HG02610 (cell line): ENCODE data around the gene NID1.
"Not testable (repeated sequence)": the region's sequence is repeated elsewhere in the genome, so short reads cannot be mapped to it uniquely, and the experiment has no call there.

ENCODE experiments used
- ATAC-seq: cut with Tn5 transposase; IDR thresholded peaks from one replicate; pipeline ENCODE4 v1.9.1; 2021; ENCODE audit warnings: mild to moderate bottlenecking, moderate library complexity; ENCODE audit not compliant: unreplicated experiment

Gene NID1

GRCh38 chr1:235999259-235999925, 65.5 kb downstream of the NID1 start:
- ATAC-seq = peak; percentile 70

GRCh38 chr1:235998812-235999211, 66.1 kb downstream of the NID1 start:
- peak; percentile 37 for ATAC-seq

- no peak for ATAC-seq
These were observed 67.0 kb downstream of the NID1 start for GRCh38 chr1:235997931-235998330.

DNA sequence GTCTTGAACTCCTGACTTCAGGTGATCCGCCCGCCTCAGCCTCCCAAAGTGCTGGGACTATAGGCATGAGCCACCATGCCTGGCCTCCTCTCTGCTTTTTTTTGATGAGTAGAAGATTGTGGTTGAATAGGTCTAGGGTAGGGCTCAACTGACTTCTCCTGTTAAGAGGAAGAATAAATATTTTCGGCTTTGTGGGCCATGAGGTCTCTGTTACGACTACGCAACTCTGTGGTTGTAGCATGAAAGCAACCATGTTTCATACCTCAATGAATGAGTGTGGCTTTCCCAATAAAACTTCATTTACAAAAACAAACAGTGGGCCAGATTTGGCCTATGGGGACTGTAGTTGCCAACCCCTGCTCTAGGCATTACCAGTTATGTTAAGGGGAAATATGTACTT, 67.8 kb downstream of the NID1 start:
- no peak for ATAC-seq

DNA sequence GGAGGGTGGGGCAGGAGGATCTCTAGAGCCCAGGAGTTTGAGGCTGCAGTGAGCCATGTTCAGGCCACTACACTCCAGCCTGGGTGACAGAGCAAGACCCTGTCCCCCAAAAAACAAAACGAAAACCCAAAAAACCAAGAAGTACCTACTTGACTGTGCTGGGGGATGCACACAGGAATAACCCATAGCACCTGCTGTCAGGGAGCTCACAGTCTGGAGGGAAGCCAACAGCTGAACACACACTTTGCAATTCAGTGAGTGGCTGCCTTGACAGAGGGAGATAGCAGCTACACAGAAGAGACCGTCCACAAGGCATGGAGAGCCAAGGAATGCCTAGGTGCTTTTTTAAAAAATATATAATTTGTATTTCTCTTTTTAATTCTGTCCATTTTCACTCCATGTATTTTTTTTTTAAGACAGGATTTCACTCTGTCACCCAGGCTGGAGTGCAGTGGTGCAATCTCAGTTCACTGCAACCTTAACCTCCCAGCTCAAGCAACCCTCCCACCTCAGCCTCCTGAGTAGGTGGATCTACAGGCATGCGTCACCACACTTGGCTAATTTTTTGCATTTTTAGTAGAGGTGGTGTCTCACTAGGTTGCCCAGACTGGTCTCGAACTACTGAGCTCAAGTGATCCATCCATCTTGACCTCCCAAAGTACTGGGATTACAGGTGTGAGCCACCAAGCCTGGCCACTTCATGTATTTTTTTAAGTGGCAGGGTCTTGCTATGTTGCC, 68.7 kb downstream of the NID1 start:
- peak; percentile 33 for ATAC-seq

- no peak for ATAC-seq
These were observed 69.4 kb downstream of the NID1 start for GRCh38 chr1:235995511-235995910.

DNA sequence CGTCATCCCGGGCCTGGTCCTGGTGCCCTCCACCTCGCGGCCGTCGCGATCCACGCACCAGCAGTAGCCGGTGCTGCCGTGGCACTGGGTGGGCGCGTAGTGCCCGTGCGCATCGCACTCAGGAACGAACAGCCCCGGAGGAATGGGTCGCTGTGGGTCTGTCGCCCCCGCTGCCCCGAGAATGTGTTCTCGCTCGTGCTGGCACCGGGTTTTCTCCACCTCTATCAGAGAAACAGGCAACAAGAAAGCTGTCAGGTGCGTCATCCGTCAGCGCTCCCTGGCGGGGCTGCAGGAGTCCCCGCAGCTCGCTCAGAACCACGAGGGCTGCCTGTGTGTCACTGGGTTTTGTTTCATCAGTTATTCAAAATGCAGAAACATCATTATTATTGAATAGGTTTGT, 71.2 kb downstream of the NID1 start:
- ATAC-seq = no peak

DNA sequence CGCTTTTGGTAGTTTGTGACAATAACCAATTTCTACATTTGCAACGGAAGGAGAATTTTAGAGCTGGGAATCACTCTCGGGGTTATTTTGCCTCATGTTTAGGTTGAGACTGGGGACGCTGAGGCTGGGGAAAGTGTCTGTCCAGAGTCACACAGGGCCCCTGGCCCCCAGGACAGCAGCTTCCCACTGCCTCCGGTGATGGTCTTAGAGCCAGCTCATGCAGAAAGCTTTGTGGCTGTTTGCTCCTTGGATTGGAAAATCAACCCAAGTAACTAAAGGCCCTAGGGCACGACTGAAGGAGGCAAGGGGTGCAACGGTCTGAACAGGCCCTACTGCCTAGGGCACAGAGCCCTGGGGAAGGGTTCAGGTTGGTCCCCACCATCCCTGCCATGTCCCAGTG, 72.0 kb downstream of the NID1 start:
- ATAC-seq = no peak

- no peak for ATAC-seq
These were observed 72.5 kb downstream of the NID1 start for GRCh38 chr1:235992346-235992745.

- ATAC-seq = no peak
These were observed 74.5 kb downstream of the NID1 start for GRCh38 chr1:235990330-235990795.

DNA sequence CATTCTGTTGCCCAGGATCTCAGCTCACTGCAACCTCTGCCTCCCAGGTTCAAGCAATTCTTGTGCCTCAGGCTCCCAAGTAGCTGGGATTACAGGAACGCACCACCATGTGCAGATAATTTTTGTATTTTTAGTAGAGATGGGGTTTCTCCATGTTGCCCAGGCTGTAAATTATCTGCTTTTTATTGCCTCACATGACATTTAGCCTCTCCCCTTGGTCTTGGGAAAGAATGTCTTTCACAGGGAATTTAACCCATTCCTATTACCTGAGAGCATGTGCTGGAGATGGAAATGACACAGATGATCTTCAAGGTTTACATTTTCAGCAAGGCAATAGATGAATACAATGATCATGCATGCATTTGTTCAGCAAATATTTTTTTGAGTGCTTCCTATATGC, 75.8 kb downstream of the NID1 start:
- no peak for ATAC-seq

- ATAC-seq = peak; percentile 58
These were observed 78.0 kb downstream of the NID1 start for GRCh38 chr1:235986869-235987268.

DNA sequence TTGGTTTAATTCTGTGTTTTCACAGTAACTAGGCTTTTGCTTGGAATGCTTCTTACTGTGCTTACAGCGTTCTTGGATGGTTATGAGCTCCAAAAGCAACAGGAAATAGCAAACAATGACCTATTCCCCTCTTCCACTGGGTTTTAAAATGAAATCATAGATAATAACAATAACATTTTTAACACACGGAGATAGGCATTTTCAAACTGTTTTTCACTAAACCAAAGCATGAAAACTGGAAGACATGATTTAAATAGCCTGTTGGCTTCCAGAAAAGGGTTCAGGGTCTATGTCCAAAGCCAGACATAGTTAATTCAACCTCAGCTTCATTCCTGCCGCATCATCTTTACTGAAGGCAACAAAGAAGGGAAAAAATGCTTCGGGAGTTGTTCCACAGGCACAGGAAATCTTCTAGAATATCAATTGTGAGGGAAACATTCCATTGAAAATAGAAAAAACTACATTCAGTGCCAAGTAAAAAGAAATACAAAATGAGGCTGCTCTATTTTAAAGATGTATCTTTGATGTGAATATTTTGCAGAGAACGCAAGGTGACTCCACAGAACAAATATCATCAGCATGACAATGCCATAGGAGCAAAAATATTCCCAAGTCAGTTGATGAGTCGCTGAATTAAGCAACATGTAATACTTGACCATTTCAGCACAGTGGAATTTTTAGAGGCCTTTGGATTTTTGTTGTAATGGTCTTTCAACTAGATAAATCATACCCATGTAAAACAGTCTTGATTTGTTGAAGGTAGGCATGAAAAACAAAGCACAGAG, 80.7 kb downstream of the NID1 start:
- no peak for ATAC-seq

- ATAC-seq = no peak
These were observed 83.9 kb downstream of the NID1 start for GRCh38 chr1:235980976-235981375.

DNA sequence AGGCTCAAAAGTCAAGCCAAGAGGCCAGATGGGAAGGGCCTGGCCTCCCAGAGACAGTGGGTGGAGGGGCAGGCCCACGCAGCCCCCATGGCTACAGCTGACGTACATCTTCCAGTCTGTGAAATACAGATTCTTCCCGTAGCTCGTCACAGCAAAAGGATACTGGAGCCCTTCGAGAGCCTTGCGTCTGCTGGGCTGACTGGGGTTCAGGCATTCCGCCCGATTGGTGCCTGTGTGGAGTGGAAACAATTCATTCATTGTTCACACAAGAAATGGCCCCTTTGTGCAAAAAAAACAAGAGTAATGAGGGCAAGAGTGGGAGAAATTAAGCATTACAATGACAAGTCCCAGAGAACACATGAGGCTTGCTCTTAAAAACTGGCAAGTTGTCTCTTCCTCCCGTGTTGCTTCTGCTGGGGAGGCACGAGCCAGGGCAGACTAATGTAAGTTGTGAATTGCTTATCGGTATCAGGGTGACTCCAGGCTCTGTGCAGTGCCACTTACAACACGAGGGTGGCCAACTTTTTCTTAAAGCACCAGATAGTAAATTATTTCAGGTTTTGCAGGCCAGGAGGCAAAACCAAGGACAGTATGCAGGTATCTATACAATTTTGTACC, 85.1 kb downstream of the NID1 start:
- no peak for ATAC-seq

GRCh38 chr1:235979176-235979575, 85.7 kb downstream of the NID1 start:
- ATAC-seq = no peak

- ATAC-seq = no peak
These were observed 88.4 kb downstream of the NID1 start for GRCh38 chr1:235976490-235976889.

- no peak for ATAC-seq
These were observed 90.3 kb downstream of the NID1 start for GRCh38 chr1:235974616-235975015.

DNA sequence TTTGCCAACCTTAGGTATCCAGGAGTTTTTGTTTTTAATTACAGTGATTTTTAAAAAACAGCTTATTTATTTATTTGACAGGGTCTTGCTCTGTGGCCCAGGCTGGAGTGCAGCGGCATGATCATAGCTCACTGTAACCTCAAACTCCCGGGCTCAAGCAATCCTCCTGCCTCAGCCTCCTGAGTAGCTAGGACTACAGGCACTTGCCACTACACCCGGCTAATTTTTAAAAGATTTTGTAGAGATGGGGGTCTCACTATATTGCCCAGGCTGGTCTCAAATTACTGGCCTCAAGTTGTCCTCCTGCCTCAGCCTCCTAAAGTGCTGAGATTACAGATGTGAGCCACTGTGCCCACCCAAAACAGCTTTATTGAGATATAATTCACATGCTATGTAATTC, 92.2 kb downstream of the NID1 start:
- ATAC-seq = not testable (repeated sequence)

- peak; percentile 33 for ATAC-seq
These were observed 92.6 kb downstream of the NID1 start for GRCh38 chr1:235972311-235972689.

- peak; percentile 89 for ATAC-seq
These were observed 93.1 kb downstream of the NID1 start for GRCh38 chr1:235971571-235972310.
